Activated gamma-delta T cell treated with Interleukin-2 at 50 U/mL for 16 hours (primary cell): ENCODE data around the gene CCDC148.

ENCODE experiments used
- DNase-seq: peaks from one replicate; pipeline ENCODE4 v3.0.0-alpha.2; 2020

The CCDC148 gene

GRCh38 chr2:158204741-158205165 lies 251.8 kb downstream of the CCDC148 start:
- DNase-seq: no peak

- DNase-seq: no peak
These were observed 254.3 kb downstream of the CCDC148 start for GRCh38 chr2:158202161-158202815.

- DNase-seq: no peak
These were observed 256.5 kb downstream of the CCDC148 start for GRCh38 chr2:158199928-158200650.

GRCh38 chr2:158197940-158198339 lies 258.6 kb downstream of the CCDC148 start:
- no peak for DNase-seq

GRCh38 chr2:158194229-158194628 lies 262.3 kb downstream of the CCDC148 start:
- DNase-seq: no peak

GRCh38 chr2:158192515-158193443 lies 263.8 kb downstream of the CCDC148 start:
- no peak for DNase-seq

- DNase-seq: no peak
These were observed 265.3 kb downstream of the CCDC148 start for GRCh38 chr2:158191076-158191895.

- no peak for DNase-seq
These were observed 267.0 kb downstream of the CCDC148 start for GRCh38 chr2:158189526-158189925.

GRCh38 chr2:158187908-158188307 lies 268.6 kb downstream of the CCDC148 start:
- DNase-seq: no peak

- DNase-seq: no peak
These were observed 271.8 kb downstream of the CCDC148 start for GRCh38 chr2:158184556-158185343.

- DNase-seq: no peak
These were observed 272.6 kb downstream of the CCDC148 start for GRCh38 chr2:158184001-158184400.

GRCh38 chr2:158182676-158183295 lies 273.8 kb downstream of the CCDC148 start:
- no peak for DNase-seq

- no peak for DNase-seq
These were observed 275.4 kb downstream of the CCDC148 start for GRCh38 chr2:158181171-158181570.

- DNase-seq: no peak
These were observed 276.9 kb downstream of the CCDC148 start for GRCh38 chr2:158179660-158180059.

GRCh38 chr2:158178646-158179045 lies 277.9 kb downstream of the CCDC148 start:
- no peak for DNase-seq

- no peak for DNase-seq
These were observed 281.6 kb downstream of the CCDC148 start for GRCh38 chr2:158174956-158175355.

GRCh38 chr2:158174495-158174894 lies 282.1 kb downstream of the CCDC148 start:
- DNase-seq: no peak

- DNase-seq: no peak
These were observed 283.8 kb downstream of the CCDC148 start for GRCh38 chr2:158172719-158173118.

GRCh38 chr2:158154596-158154995 lies 302.0 kb downstream of the CCDC148 start:
- DNase-seq: no peak

- no peak for DNase-seq
These were observed 303.1 kb downstream of the CCDC148 start for GRCh38 chr2:158153270-158154015.
